Testis (tissue), 5 donors: Measurements from ENCODE around the gene PKD2L1. TPM values are rescaled to one million over a fixed set of nuclear protein-coding genes. Genes with fewer than 3 reads are reported as not detected.
"Not testable (repeated sequence)": the region's sequence is repeated elsewhere in the genome, so short reads cannot be mapped to it uniquely, and the experiment has no call there.

ENCODE experiments used
- DNase-seq: peaks from one replicate; pipeline ENCODE4 v3.0.0-alpha.2; 2019
- H3K27ac ChIP-seq, 2 donors: fragments of 200-600 bp; sonication (generic); one replicate each; pipeline ENCODE4 v1.5.1; 2019
- H3K27me3 ChIP-seq: fragments of 200-600 bp; sonication (generic); one replicate; pipeline ENCODE4 v1.5.1; 2019
- H3K36me3 ChIP-seq: fragments of 200-600 bp; sonication (generic); one replicate; pipeline ENCODE4 v1.5.1; 2017; ENCODE audit warnings: low read depth; ENCODE audit errors: missing control alignments
- H3K4me1 ChIP-seq: fragments of 200-600 bp; sonication (generic); one replicate; pipeline ENCODE4 v1.5.1; 2019
- H3K4me3 ChIP-seq, 2 donors: fragments of 200-600 bp; sonication (generic); one replicate each; pipeline ENCODE4 v1.5.1; 2017 to 2019
- H3K9me3 ChIP-seq: fragments of 200-600 bp; sonication (generic); one replicate; pipeline ENCODE4 v1.5.1; 2017
- CTCF ChIP-seq, 3 experiments: fragments of 450-650 bp in 2 of 3; fragments of 200-600 bp in 1 of 3; sonication (generic) in 1 of 3; IDR thresholded peaks; one replicate each; pipeline ENCODE4 v1.5.1; 2016 to 2019; ENCODE audit warnings: antibody characterized with exemption in 3 of 3, mild to moderate bottlenecking in 2 of 3, moderate library complexity in 1 of 3
- POLR2A ChIP-seq: fragments of 450-650 bp; IDR thresholded peaks from one replicate; pipeline ENCODE4 v1.6.1; 2017; ENCODE audit warnings: antibody characterized with exemption, mild to moderate bottlenecking, moderate library complexity
- WGBS, 2 donors: methylation state at CpG; one replicate each; pipeline ENCODE4 v1.1.5; 2018; 5-methylcytosine and 5-hydroxymethylcytosine counted together
- intact Hi-C: fragments of 100-400 bp; cut with DNase I; formaldehyde crosslinking; loops from one replicate; pipeline ENCODE4 v1.15.1; 2023; ENCODE audit warnings: low total_unique reads
- long read RNA-seq, 2 donors: transcript quantifications; one replicate each; lab custom pipeline, GENCODE V29; 2026
- polyA plus RNA-seq: library from polyadenylated mRNA; stranded (reverse); fragments of 350-450 nt; fragmentation: Illumina TruSeq; extraction: RNeasy Lipid Tissue Mini Kit (QIAGEN cat#74804); gene quantifications from one replicate; pipeline ENCODE4 v1.2.3, GENCODE V29; 2014; ENCODE audit warnings: low read depth, low replicate concordance; ENCODE audit not compliant: insufficient read depth
- total RNA-seq, 2 donors: library from RNA; depleted of rRNA; stranded (reverse); fragments of >200 nt; gene quantifications; one replicate each; pipeline ENCODE4 v1.2.3, GENCODE V29; 2016

The PKD2L1 gene
- total RNA-seq (1 to 10 TPM in 1 of 2 donors, under 1 TPM in 1; 0.99 to 1.6 TPM), polyA plus RNA-seq (4.7 TPM)
- long read RNA-seq, donor 1, partial matches to known transcripts = 1,106 of 1,106 reads
- long read RNA-seq, donor 1, other reads (novel, unspliced or antisense) = 0 of 1,106 reads
- long read RNA-seq, donor 2, partial matches to known transcripts = 353 of 353 reads
- long read RNA-seq, donor 2, other reads (novel, unspliced or antisense) = 0 of 353 reads

DNA sequence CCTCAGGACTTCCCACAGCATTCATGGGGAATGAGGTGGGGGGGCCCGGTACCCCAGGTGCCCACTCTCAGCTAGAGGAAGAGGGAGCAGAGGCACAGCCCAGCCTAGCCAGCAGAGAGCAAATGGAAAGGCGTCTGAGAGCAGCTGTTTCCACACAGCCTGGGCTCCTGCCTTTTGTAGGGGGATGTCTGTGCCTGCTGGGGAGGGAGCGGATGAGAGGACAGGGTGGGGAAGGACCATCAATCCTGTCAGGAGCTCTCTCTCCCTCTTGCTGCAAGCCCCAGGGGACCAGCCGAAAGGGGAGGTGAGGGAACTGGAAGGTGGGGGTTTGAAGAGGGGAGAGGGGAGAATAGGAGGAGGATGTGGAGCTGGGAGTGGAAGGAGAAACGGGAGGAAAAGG is at the start of gene PKD2L1:
Gene PKD2L1 (minus strand): TSS at position 150 of the 400 bp plus-strand sequence. CDS start 125 bp downstream, at position 25.
- TF ChIP-seq POLR2A (no peak), CTCF (IDR thresholded peaks at IDR 0.05) (no peak)
- intact Hi-C loops = no loop called here
- WGBS, 2 donors = 57 to 64% methylated on average over 3 to 5 of the region's 5 CpGs

DNA sequence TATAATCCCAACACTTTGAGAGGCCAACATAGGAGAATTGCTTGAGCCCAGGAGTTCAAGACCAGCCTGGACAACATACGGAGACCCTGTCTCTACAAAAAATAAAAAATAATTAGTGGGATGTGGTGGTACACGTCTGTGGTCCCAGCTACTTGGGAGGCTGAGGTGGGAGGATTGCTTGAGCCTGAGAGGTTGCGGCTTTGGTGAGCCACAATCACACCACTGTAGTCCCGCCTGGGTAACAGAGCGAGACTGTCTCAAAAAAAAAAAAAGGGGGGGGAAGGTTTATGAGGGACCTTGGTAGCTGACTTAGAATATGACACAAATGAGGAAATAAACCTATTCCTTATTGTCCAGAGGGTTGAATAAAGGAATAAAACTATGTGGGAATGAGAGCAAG is 47.8 kb upstream of the PKD2L1 start:
- WGBS, 2 donors = 78 to 83% methylated on average over 5 of the region's 5 CpGs
- Histone ChIP-seq H3K4me1 (peaks cover 16% of the 10 kb centered on the region), H3K27ac (no peak overlapping the region), H3K27me3 (no peaks in the 10 kb centered on the region), H3K9me3 (no peaks in the 10 kb centered on the region), H3K36me3 (no peaks in the 10 kb centered on the region), H3K4me3 (no peak overlapping the region)
- no peak for DNase-seq
- TF ChIP-seq CTCF (IDR thresholded peaks at IDR 0.05) (no peak), POLR2A (no peak)
- intact Hi-C loops = no loop called here

More for the DNA sequence above, at the start of gene PKD2L1:
- DNase-seq = no peak
- Histone ChIP-seq H3K27me3 (no peaks in the 10 kb centered on the region), H3K36me3 (no peaks in the 10 kb centered on the region), H3K9me3 (no peaks in the 10 kb centered on the region), H3K27ac (no peak within 1 kb of the TSS), H3K4me1 (no peaks in the 10 kb centered on the region), H3K4me3 (no peak within 1 kb of the TSS)

DNA sequence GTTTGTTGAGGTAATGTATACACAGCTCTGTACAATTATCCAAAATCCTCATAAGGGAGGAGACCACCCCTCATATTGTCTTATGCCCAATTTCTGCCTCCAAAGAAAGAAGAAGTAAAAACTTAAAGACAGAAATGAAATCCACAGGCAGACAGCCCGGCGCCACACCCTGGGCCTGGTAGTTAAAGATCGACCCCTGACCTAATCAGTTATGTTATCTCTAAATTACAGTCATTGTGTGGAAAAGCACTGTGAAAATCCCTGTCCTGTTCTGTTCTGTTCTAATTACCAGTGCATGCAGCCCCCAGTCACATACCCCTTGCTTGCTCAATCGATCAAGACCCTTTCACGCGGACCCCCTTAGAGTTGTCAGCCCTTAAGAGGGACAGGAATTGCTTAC is 46.6 kb upstream of the PKD2L1 start:
- WGBS, 2 donors = 83 to 95% methylated on average over 6 of the region's 6 CpGs

GRCh38 chr10:100374677-100375353 is 44.8 kb upstream of the PKD2L1 start:
- 71 to 73% methylated on average over 7 of the region's 7 CpGs for WGBS, 2 donors
- H3K27me3 ChIP-seq, H3K36me3 ChIP-seq, intact Hi-C loops, DNase-seq, H3K9me3 ChIP-seq: not testable (repeated sequence)
- H3K4me3 ChIP-seq = peak overlapping the region in 1 of 2 donors; percentile 70
- peak overlapping the region; percentile 90 to 93 for H3K27ac ChIP-seq
- H3K4me1 ChIP-seq = peaks cover 22% of the 10 kb centered on the region

More for the DNA sequence above, 46.6 kb upstream of the PKD2L1 start:
- H3K4me3 ChIP-seq, H3K9me3 ChIP-seq, intact Hi-C loops, DNase-seq, H3K27me3 ChIP-seq, H3K27ac ChIP-seq, H3K36me3 ChIP-seq: not testable (repeated sequence)
- peaks cover 17% of the 10 kb centered on the region for H3K4me1 ChIP-seq

GRCh38 chr10:100374200-100374655 is 44.2 kb upstream of the PKD2L1 start:
- Histone ChIP-seq H3K27me3 (no peaks in the 10 kb centered on the region), H3K27ac (peak overlapping the region; percentile 90 to 93), H3K4me3 (peak overlapping the region; percentile 58 to 70), H3K36me3 (no peaks in the 10 kb centered on the region), H3K4me1 (peaks cover 22% of the 10 kb centered on the region), H3K9me3 (no peaks in the 10 kb centered on the region)
- no peak for TF ChIP-seq POLR2A
- TF ChIP-seq CTCF (IDR thresholded peaks at IDR 0.05) = no peak
- 10 to 12% methylated on average over 3 of the region's 3 CpGs for WGBS, 2 donors
- DNase-seq = no peak
- intact Hi-C loops = no loop called here
